Fibroblast of lung (primary cell): ENCODE measurements around the gene CDR2. TPM values are rescaled to one million over a fixed set of nuclear protein-coding genes. Genes with fewer than 3 reads are reported as not detected.

Experiments used
- DNase-seq, 2 donors: peaks; one replicate each; pipeline versions ENCODE4 v3.0.0 to v3.0.0-alpha.2; 2010; ENCODE audit warnings: low read depth in 2 of 2
- H2AFZ ChIP-seq: 2 replicates; pipeline ENCODE4 v1.5.1; 2012; ENCODE audit warnings: low read length, control low read depth, inconsistent platforms
- H3K27ac ChIP-seq: 2 replicates; pipeline ENCODE4 v1.5.1; 2011; ENCODE audit warnings: low read length, control low read depth; ENCODE audit not compliant: insufficient read depth
- H3K27me3 ChIP-seq: 2 replicates; pipeline ENCODE4 v1.5.1; 2011; ENCODE audit warnings: mild to moderate bottlenecking, low read length; ENCODE audit not compliant: control insufficient read depth, insufficient read depth
- H3K36me3 ChIP-seq: 2 replicates; pipeline ENCODE4 v1.5.1; 2011; ENCODE audit warnings: low read length; ENCODE audit not compliant: control insufficient read depth, insufficient read depth
- H3K4me1 ChIP-seq: 2 replicates; pipeline ENCODE4 v1.5.1; 2011; ENCODE audit warnings: low read length; ENCODE audit not compliant: control insufficient read depth, insufficient read depth; ENCODE audit errors: extremely low read depth
- H3K4me2 ChIP-seq: 2 replicates; pipeline ENCODE4 v1.5.1; 2011; ENCODE audit warnings: low read length, control low read depth; ENCODE audit not compliant: insufficient read depth; ENCODE audit errors: extremely low read depth
- H3K4me3 ChIP-seq, 4 experiments: fragments of 200-600 bp in 1 of 4; sonication (generic) in 1 of 4; replicated peaks in 1 of 4; 2 replicates each; pipeline ENCODE4 v1.5.1; 2011 to 2016; ENCODE audit warnings: low read length in 4 of 4, low read depth in 3 of 4, mild to moderate bottlenecking in 3 of 4, control low read depth in 2 of 4, inconsistent platforms in 1 of 4, mixed read lengths in 1 of 4; ENCODE audit not compliant: insufficient read depth in 1 of 4; ENCODE audit errors: control extremely low read depth in 1 of 4
- H3K79me2 ChIP-seq: 2 replicates; pipeline ENCODE4 v1.5.1; 2012; ENCODE audit warnings: mild to moderate bottlenecking, low read length, inconsistent platforms; ENCODE audit not compliant: control insufficient read depth, insufficient read depth
- H3K9ac ChIP-seq: 2 replicates; pipeline ENCODE4 v1.5.1; 2011; ENCODE audit warnings: mild to moderate bottlenecking, low read length, control low read depth; ENCODE audit not compliant: insufficient read depth
- H3K9me3 ChIP-seq: 2 replicates; pipeline ENCODE4 v1.5.1; 2012; ENCODE audit warnings: low read depth, low read length; ENCODE audit not compliant: control insufficient read depth, insufficient read depth
- H4K20me1 ChIP-seq: 2 replicates; pipeline ENCODE4 v1.5.1; 2011; ENCODE audit warnings: low read length; ENCODE audit not compliant: control insufficient read depth, insufficient read depth; ENCODE audit errors: extremely low read depth
- CTCF ChIP-seq, 2 donors: IDR thresholded peaks in 1 of 2; conservative IDR thresholded peaks in 1 of 2; 1 replicate in 1 of 2; 2 replicates in 1 of 2; pipeline ENCODE4 v1.5.1; 2011 to 2012; ENCODE audit warnings: low read length in 2 of 2, control low read depth in 1 of 2, inconsistent platforms in 1 of 2, low read depth in 1 of 2, mild to moderate bottlenecking in 1 of 2
- EZH2 ChIP-seq: IDR thresholded peaks from 2 replicates; pipeline ENCODE4 v1.5.1; 2012; ENCODE audit warnings: low read length, control low read depth, mild to moderate bottlenecking; ENCODE audit errors: missing control alignments
- polyA plus RNA-seq, 2 donors: library from polyadenylated mRNA; depleted of rRNA in 1 of 2; stranded (reverse) in 1 of 2; unstranded in 1 of 2; fragments of >200 nt; gene quantifications; 2 replicates each; pipeline ENCODE4 v1.2.1, GENCODE V29; 2011 to 2012; ENCODE audit warnings: missing spikeins in 1 of 2
- total RNA-seq: library from RNA; depleted of rRNA; stranded (reverse); fragments of >200 nt; gene quantifications from 2 replicates; pipeline ENCODE4 v1.2.1, GENCODE V29; 2014

The CDR2 gene
- total and polyA plus RNA-seq, 2 donors (not counting 1 experiment from before 2014, with no cell fraction given), result 60.1 to 73.8 TPM

GRCh38 chr16:22337045-22337444 lies 37.4 kb downstream of the CDR2 start:
- Histone ChIP-seq H3K9ac (no peak overlapping the region), H3K4me1 (no peaks in the 10 kb centered on the region), H3K4me3 (no peak overlapping the region), H3K4me2 (no peak overlapping the region), H4K20me1 (no peaks in the 10 kb centered on the region), H3K9me3 (no peaks in the 10 kb centered on the region), H3K36me3 (peaks cover 16% of the 10 kb centered on the region), H2AFZ (no peak overlapping the region), H3K27me3 (no peaks in the 10 kb centered on the region), H3K27ac (no peak overlapping the region), H3K79me2 (peaks cover 6% of the 10 kb centered on the region)
- DNase-seq, result peak in 1 of 2 donors; percentile 8
- TF ChIP-seq EZH2, result no peak
- no peak for TF ChIP-seq CTCF (conservative IDR thresholded peaks at IDR 0.05 in 1 of 2, IDR thresholded peaks at IDR 0.05 in 1 of 2; ENCODE audit: low read depth in 1 of 2, low read length in 2 of 2)

- Histone ChIP-seq H2AFZ (no peak overlapping the region), H3K9me3 (no peaks in the 10 kb centered on the region), H3K27ac (no peak overlapping the region), H3K36me3 (peaks cover 16% of the 10 kb centered on the region), H4K20me1 (no peaks in the 10 kb centered on the region), H3K79me2 (peaks cover 6% of the 10 kb centered on the region), H3K4me1 (no peaks in the 10 kb centered on the region), H3K4me2 (no peak overlapping the region), H3K9ac (no peak overlapping the region), H3K4me3 (no peak overlapping the region), H3K27me3 (no peaks in the 10 kb centered on the region)
- TF ChIP-seq CTCF (conservative IDR thresholded peaks at IDR 0.05 in 1 of 2, IDR thresholded peaks at IDR 0.05 in 1 of 2; ENCODE audit: low read depth in 1 of 2, low read length in 2 of 2), result no peak
- no peak for TF ChIP-seq EZH2
- DNase-seq, result no peak
Measured at GRCh38 chr16:22336581-22336980, 37.8 kb downstream of the CDR2 start.

GRCh38 chr16:22335668-22336246 lies 38.7 kb downstream of the CDR2 start:
- Histone ChIP-seq H3K79me2 (peaks cover 6% of the 10 kb centered on the region), H3K9me3 (no peaks in the 10 kb centered on the region), H3K36me3 (peaks cover 16% of the 10 kb centered on the region), H4K20me1 (no peaks in the 10 kb centered on the region), H3K4me2 (no peak overlapping the region), H3K27me3 (no peaks in the 10 kb centered on the region), H3K4me1 (no peaks in the 10 kb centered on the region), H3K4me3 (no peak overlapping the region), H3K9ac (no peak overlapping the region), H3K27ac (no peak overlapping the region), H2AFZ (no peak overlapping the region)
- no peak for TF ChIP-seq EZH2
- TF ChIP-seq CTCF (conservative IDR thresholded peaks at IDR 0.05 in 1 of 2, IDR thresholded peaks at IDR 0.05 in 1 of 2; ENCODE audit: low read depth in 1 of 2, low read length in 2 of 2), result no peak
- no peak for DNase-seq
